ENCODE data around the gene LANCL2.
"Not testable (repeated sequence)": the region's sequence is repeated elsewhere in the genome, so short reads cannot be mapped to it uniquely, and the experiment has no call there.

DNA sequence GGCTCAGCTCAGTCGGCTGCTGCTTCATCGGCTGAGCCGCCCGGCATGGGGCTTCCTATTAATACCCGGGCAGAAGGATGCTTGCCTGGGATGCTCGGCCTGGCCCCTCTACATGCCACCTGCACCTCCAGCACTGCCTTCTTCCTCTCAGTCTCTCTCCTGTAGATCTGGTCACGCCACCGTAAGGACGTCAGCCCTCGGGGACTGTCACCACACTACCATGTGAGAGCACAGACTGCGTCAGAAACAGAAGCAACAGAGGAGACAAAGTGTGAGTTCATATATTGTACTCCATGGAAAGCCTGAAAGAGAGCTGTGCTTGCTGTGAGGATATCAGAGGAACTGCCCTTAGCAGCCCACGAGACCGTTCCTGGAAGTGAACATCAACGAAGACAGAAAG lies 107.3 kb downstream of the LANCL2 start:
- TF ChIP-seq, protein P1, sequence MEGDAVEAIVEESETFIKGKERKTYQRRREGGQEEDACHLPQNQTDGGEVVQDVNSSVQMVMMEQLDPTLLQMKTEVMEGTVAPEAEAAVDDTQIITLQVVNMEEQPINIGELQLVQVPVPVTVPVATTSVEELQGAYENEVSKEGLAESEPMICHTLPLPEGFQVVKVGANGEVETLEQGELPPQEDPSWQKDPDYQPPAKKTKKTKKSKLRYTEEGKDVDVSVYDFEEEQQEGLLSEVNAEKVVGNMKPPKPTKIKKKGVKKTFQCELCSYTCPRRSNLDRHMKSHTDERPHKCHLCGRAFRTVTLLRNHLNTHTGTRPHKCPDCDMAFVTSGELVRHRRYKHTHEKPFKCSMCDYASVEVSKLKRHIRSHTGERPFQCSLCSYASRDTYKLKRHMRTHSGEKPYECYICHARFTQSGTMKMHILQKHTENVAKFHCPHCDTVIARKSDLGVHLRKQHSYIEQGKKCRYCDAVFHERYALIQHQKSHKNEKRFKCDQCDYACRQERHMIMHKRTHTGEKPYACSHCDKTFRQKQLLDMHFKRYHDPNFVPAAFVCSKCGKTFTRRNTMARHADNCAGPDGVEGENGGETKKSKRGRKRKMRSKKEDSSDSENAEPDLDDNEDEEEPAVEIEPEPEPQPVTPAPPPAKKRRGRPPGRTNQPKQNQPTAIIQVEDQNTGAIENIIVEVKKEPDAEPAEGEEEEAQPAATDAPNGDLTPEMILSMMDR (IDR thresholded peaks at IDR 0.05; ENCODE audit: insufficient read depth, low read length, poor library complexity, severe bottlenecking): not testable (repeated sequence)
- TF ChIP-seq EZH2phosphoT487 (conservative IDR thresholded peaks at IDR 0.05; ENCODE audit: low read length): not testable (repeated sequence)

Measured in SU-DHL-6 (cell line).